NCI-H128 (cell line): ENCODE data around the gene TMEM255A.
"Not testable (repeated sequence)": the region's sequence is repeated elsewhere in the genome, so short reads cannot be mapped to it uniquely, and the experiment has no call there.

ENCODE experiments used
- DNase-seq: peaks from one replicate; lab custom pipeline; 2025; ENCODE audit not compliant: unreplicated experiment; lab: John Stamatoyannopoulos, UW

TMEM255A gene

DNA sequence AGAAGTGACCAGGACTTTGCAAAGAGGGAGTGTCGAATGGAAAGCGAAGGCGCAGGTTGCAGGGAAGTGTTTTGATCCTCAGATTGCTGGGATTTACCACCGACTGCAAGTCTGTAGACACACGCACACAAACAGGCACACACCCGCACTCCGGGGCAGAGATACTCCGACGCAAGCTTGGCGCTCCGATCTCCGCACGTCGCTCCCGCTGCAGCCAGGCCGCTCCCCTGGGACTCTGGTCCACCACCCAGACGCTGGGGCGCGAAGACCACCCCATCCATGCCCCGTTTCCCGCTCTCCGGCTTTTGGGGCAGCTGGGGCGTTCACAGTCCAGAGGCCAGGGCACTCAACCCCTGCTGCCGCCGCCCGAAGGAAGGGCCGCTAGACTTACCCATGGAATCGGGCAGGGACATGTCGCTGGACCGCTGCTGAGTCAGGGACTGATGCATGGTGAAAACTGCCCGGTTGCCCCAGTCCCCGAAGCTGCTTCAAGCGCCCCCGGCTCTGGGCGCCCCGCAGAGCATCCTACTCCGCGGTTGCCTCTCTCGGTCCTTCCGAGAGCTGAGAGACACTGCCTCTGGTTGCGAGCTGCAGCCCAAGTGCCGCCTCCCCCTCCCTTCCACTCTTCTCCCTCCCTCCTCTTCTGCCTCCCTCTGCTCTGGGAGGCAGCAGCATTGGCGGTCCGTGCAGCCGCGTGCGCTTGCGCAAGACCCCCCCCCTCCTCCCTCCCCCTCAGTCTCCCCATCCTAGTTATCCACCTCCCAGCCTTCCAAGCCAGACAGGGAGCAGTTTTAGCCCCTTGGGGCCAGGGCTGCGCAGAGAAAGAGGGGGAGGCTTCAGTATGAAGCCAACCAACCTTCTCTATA lies at the start of gene TMEM255A:
TSS of gene TMEM255A (minus strand) at position 601 of the 866 bp plus-strand sequence. CDS start at position 449, 152 bp downstream.
- DNase-seq, result peak; percentile 2

- no peak for DNase-seq
Measured at GRCh38 chrX:120358737-120359456, 47.6 kb upstream of the TMEM255A start.

DNA sequence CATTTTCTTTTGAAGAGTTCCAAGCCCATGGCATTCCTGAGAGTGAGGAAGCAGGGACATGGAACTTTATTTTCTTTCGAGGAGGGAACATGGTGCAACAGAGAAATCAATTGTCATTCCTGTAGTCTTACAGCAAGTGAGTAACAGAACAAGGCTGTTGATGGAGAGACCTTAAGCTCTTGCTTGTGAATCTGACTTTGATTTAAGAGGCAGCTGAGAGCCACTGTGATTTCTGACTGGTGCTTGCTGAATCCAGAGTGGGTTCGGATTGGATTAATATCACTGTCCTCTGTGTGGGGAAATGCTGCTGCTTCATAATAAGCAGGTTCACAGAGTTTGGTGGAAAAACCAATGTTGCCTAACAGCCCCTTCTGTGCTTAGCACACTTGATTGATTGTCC lies 45.9 kb upstream of the TMEM255A start:
- DNase-seq, result no peak

GRCh38 chrX:120356084-120356483 lies 44.8 kb upstream of the TMEM255A start:
- no peak for DNase-seq

DNA sequence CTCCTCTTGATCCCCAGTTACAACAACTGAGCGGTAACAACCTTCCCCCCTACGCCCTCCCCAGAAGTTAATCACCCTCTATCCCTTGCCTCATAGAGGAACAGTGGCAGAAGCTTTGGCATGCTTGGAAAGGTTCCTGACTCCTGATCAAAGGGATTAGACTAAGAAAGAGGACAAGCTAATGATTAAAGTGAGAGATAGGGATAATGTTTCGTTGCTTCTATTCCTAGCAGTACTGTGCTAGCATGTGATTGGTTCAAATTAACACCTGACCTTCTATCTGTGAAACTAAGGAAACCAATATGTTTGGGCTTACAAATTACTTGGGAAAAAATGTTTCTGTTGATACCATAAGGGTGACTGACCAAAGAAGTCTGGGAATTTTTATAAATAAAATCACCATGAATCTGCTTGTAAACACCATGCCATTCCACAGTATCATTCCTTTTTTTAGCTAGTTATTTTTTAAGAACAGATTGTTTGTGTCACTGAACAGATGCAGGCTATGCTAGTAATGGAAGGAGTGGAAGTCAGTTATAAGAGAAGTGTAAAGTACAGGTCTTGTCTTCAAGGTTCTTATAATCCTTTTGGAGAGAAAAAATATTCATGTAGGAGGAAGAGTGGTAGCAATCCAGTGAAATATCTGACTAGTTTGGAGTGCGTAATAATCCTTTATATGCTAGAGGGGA lies 39.3 kb upstream of the TMEM255A start:
- no peak for DNase-seq

GRCh38 chrX:120344566-120344965 lies 33.3 kb upstream of the TMEM255A start:
- DNase-seq, result not testable (repeated sequence)

- no peak for DNase-seq
Measured at GRCh38 chrX:120336899-120337298, 25.6 kb upstream of the TMEM255A start.

DNA sequence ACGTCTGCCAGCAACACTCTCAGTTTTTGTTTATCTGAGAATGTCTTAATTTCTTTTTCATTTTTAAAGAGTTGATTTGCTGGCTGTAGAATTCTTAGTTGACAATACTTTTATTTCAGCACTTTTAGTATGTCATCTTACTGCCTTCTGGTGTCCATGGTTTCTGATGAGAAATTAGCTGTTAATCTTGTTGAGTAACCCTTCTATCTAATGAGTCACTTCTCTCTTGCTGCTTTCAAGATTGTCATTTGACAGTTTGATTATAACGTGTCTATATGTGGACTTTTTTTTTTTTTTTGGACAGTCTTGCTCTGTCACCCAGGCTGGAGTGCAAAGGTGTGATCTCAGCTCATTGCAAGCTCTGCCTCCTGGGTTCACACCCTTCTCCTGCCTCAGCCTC lies 24.0 kb upstream of the TMEM255A start:
- DNase-seq, result no peak

DNA sequence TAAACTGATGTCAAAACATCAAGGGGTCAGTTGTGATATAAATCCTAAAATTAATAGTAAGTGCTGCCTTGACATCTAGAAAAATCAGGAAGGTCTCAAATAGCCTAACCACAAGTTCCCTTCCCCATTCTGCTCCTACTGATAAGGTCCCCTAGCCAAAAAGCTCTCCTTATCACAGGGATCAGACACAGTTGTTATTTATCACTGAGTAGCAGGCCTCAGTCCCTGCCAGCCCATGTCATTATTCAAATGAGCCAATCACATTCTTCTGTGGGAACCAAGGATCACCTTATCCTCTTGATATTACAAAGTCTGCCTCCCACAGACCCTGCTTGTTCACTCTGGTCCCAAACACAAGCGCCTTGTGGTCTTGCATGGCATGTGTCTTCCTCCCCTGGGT lies 23.3 kb upstream of the TMEM255A start:
- no peak for DNase-seq

DNA sequence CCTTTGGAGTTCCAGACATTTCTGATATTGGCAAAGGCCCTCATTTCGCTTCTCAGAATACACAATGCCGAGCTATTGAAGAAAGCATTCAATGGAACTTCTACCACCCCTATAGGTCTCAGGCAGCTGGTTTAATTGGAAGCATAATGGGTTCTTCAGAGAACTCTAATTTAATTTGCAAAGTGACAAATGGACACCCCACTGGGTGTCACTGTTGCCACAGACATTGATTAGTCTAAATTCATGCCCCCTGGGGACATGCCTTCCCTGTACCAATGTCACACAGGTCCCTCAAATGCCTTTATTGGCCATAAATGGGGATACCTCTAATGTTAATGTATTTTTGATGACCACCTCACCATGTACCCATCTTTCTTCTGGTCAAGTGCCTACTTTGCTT lies 22.9 kb upstream of the TMEM255A start:
- DNase-seq, result no peak

GRCh38 chrX:120332394-120332793 lies 21.1 kb upstream of the TMEM255A start:
- DNase-seq, result no peak

DNA sequence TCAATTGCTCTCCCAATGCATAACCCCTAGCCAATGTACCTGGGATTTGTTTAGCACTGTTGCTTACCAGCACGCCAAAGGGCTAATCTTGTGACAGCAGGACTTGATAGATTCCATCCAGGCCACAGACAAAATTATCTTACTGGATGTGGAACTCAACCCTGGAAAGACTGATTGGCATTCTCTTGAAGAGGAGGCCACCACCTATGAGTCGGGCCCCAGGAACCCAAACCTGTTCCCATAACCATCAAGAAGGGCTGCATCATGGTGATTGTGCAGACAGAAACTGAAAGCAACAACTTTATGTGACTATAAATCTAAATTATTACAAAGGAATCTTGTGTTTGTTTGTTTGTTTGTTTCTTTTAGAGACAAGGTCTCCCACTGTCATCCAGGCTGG lies 19.9 kb upstream of the TMEM255A start:
- DNase-seq, result no peak

DNA sequence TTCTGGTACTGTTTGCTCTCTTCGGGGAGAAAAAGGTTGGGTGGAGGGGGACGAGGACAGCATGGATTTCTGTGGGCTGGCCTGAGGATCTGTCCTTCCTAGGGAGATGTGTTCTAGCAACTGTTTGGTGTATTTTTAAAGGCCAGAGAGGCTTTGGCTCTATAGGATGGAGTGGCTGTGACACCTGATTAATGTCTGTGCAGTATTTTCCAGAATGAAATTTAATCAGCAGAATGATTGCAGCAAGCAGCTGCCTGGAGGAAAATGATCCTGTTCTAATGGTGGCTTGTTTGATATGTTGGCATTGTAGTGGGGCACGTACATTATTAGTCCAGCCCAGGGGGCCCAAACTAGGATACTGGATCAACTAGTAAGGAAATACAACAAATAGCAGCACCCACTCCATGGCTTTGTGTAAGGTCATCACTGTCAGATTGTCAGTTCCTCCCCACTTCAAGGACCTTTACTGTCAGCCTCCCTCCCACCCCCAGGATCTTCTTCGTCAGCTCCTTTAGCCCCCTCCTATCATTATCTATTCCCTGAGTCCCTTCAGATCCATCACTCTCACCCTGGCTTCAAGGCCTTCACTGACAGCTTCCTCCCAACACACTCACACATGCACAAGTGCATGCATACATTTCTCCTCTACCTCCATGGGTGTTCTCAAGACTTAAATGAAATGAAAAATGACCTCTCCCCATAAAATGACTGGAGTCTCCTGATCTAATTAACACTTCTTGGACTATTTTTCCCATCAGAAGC lies 10.4 kb upstream of the TMEM255A start:
- no peak for DNase-seq

DNA sequence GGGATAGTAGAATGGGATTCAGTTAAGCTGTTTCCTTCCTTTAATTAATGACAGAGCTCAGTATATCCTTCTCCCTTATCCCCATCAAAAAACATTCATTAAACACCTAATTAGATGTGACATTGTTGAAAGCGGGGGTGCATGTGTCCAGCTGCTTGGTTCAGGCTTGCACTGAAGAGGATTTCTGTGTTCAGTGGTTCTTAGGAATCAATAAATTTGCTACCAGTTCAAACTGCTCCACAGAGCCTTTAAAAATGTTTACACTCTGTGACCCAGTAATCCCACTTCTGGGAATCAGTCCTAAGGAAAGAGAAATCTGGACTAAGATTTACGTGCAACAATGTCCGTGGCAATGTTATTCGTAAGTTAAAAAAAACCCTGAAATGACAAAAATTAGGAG lies 7.2 kb upstream of the TMEM255A start:
- no peak for DNase-seq

DNA sequence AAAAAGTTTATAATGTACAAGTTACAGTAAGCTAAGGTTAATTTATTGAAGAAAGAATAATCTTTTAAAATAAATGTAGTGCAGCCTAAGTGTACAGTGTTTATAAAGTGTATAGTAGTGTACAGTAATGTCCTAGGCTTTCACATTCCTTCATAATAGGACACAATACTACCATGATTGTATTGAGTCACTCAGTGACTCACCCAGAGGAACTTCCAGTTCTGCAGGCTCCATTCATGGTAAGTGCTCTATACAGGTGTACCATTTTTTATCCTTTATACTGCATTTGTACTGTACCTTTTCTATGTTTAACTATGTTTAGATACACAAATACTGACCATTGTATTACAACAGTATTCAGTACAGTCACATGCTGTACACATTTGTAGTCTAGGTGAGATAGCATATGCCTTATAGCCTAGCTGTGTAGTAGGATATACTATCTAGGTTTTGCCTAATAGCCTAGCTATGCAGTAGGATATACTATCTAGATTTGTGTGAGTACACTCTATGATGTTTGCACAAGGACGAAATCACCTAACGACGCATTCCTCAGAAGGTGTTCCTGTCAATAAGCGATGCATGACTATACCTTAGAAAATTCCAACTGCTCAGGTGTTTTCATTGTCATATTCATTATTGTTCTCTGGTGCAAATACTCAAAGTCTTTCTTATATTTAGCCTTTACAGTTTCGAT lies 5.5 kb upstream of the TMEM255A start:
- DNase-seq, result no peak

- no peak for DNase-seq
Measured at GRCh38 chrX:120315776-120316175, 4.5 kb upstream of the TMEM255A start.

- no peak for DNase-seq
Measured at GRCh38 chrX:120311727-120312063, 434 bp upstream of the TMEM255A start.

DNA sequence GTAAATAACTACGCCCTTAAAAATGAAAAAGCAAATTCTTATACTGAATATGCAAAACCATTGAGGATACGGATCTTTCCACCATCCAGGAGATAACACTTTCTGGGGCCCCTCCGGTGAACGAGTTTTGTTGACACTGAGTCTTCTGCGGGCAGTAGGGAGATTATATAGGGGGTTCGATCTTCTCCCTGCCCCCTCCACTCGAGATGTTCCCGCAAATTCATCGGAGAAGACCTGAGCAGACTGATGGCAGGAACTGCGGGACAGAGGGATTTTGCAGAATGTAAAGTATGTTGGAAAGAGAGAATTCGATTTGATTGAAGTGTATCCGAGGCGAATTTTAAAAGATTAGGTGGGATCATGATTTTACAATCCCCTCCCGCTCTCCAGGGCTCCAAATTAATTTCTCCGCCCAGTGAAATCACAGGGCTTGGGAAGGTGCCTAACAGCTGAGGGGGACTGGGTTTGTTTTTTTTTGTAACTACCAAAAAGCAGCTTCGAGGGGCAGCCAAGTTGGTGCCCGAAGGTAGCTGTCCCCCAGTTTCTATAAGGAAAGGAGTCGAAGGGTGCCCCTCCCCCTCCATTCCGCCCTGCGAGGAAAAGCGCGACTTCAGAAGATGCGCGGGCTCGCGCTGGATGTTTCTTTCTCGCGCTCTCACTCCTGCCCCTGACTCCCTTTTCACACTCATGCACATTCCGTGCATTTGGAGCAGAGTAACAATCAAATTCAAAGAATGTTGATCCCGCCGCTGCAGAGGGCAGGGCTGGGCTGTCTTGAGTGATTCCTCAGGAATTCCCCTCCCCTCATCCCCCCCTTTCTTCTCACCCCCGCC lies 1.2 kb downstream of the TMEM255A start:
- DNase-seq, result no peak
